Fibroblast of villous mesenchyme (primary cell): ENCODE data around the gene FPR1. TPM values are rescaled to one million over a fixed set of nuclear protein-coding genes. Genes with fewer than 3 reads are reported as not detected.
"Not testable (repeated sequence)": the region's sequence is repeated elsewhere in the genome, so short reads cannot be mapped to it uniquely, and the experiment has no call there.

Source experiments
- DNase-seq: peaks from one replicate; pipeline ENCODE4 v3.0.0-alpha.2; 2010; ENCODE audit warnings: low read depth
- H3K4me3 ChIP-seq: 2 replicates; pipeline ENCODE4 v1.5.1; 2011; ENCODE audit warnings: low read depth, mild to moderate bottlenecking, low read length
- total RNA-seq: library from RNA; depleted of rRNA; stranded (reverse); fragments of >200 nt; gene quantifications from 2 replicates; pipeline ENCODE4 v1.2.3, GENCODE V29; 2012
- TF ChIP-seq, protein P1 (sequence below): IDR thresholded peaks from 2 replicates; pipeline ENCODE4 v1.5.1; 2012; ENCODE audit warnings: low read depth, mild to moderate bottlenecking, low read length; ENCODE audit not compliant: insufficient read depth

Gene FPR1
- total RNA-seq, 1 donor = not detected

DNA sequence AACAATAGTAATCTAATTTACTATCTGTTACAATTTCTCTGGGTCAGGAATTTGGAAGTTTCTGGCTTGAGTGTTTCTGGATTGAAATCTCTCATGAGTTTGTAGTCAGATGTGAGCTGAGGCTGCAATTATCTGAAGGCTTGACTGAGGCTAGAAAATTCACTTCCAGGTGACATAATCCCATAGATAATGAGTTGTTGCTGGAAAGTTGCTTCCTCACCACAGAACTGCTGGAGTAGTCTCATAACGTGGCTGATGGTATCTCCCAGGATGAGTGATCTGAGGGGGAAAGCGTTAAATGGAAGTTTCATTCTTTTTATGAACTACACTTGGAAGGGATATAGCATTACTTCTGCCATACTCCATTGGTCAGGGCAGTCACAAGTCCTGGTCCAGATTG, 28.0 kb upstream of the FPR1 start:
- TF ChIP-seq, protein P1, sequence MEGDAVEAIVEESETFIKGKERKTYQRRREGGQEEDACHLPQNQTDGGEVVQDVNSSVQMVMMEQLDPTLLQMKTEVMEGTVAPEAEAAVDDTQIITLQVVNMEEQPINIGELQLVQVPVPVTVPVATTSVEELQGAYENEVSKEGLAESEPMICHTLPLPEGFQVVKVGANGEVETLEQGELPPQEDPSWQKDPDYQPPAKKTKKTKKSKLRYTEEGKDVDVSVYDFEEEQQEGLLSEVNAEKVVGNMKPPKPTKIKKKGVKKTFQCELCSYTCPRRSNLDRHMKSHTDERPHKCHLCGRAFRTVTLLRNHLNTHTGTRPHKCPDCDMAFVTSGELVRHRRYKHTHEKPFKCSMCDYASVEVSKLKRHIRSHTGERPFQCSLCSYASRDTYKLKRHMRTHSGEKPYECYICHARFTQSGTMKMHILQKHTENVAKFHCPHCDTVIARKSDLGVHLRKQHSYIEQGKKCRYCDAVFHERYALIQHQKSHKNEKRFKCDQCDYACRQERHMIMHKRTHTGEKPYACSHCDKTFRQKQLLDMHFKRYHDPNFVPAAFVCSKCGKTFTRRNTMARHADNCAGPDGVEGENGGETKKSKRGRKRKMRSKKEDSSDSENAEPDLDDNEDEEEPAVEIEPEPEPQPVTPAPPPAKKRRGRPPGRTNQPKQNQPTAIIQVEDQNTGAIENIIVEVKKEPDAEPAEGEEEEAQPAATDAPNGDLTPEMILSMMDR = no peak
- DNase-seq = no peak
- H3K4me3 ChIP-seq = no peak overlapping the region

DNA sequence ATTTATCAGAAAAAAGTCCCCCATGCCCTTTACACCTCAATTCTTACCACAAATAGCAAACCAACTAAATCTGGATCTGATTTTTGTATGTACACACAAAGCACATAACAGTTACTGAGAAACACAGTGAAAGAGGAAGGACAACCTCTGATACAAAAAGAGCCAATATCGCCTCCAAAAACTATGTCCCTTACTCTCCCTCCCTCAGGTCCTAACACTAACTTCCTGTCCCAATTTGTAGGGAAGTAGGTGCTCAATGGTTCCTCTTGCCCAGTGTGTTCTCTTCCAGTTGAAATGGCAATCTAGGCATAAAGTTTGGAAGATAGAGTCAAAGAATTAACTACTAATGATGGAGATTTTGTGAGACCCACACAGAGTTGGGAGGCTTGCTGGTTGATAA, 27.5 kb upstream of the FPR1 start:
- H3K4me3 ChIP-seq = no peak overlapping the region
- TF ChIP-seq, protein P1 = no peak
- DNase-seq = no peak

GRCh38 chr19:51777570-51778462, 26.1 kb upstream of the FPR1 start:
- peak; percentile 96 for DNase-seq
- H3K4me3 ChIP-seq = no peak overlapping the region
- TF ChIP-seq, protein P1 = peak; percentile 75

- not testable (repeated sequence) for H3K4me3 ChIP-seq, DNase-seq
Measured at GRCh38 chr19:51776561-51776960, 24.9 kb upstream of the FPR1 start.

GRCh38 chr19:51772977-51773376, 21.3 kb upstream of the FPR1 start:
- no peak overlapping the region for H3K4me3 ChIP-seq
- DNase-seq = no peak

DNA sequence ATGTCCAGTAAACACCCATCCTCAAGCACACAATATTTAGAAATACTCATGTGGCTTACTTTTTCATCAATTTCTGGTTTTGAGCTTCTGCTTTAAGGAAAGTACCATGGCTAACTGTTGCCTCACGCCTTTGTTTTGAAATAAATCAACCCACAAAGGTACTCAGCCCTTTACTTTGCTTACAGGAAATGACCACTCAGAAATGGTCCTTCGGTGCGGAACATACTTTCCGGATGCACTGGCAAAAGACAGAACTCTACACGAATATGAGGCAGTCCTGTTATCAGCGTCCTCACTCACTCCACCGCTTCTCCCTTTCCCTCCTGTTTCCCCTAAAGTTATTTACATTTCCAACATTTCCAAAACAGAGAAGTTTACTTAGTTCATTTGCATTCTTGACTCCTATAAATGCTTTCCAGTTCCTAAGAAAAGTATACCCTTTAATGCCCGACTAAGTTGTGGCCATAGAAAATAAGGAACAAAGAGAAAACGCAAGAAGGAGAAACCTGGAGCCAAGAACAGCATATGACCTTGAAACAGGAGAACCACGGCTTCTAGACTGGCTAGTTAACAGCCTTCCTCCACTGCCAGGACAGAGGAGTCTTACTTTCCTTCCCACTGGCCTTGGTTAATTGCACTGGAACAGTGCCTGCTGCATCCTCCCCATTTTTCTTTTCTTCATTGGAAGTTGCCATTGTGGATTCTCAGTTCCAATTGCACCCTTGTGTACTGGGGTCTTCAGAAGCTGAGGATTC, 19.9 kb upstream of the FPR1 start:
- TF ChIP-seq, protein P1 = no peak
- no peak overlapping the region for H3K4me3 ChIP-seq
- DNase-seq = no peak

More at GRCh38 chr19:51772977-51773376, 21.3 kb upstream of the FPR1 start:
- TF ChIP-seq, protein P1 = no peak

GRCh38 chr19:51766461-51766860, 14.8 kb upstream of the FPR1 start:
- H3K4me3 ChIP-seq = no peak overlapping the region
- DNase-seq = no peak
- TF ChIP-seq, protein P1 = no peak
